GM21423 (cell line): ENCODE results near the gene RCAN1.

Experiments
- ATAC-seq: cut with Tn5 transposase; IDR thresholded peaks from one replicate; pipeline ENCODE4 v1.9.1; 2021; ENCODE audit warnings: mild to moderate bottlenecking, moderate library complexity; ENCODE audit not compliant: unreplicated experiment

The RCAN1 gene

DNA sequence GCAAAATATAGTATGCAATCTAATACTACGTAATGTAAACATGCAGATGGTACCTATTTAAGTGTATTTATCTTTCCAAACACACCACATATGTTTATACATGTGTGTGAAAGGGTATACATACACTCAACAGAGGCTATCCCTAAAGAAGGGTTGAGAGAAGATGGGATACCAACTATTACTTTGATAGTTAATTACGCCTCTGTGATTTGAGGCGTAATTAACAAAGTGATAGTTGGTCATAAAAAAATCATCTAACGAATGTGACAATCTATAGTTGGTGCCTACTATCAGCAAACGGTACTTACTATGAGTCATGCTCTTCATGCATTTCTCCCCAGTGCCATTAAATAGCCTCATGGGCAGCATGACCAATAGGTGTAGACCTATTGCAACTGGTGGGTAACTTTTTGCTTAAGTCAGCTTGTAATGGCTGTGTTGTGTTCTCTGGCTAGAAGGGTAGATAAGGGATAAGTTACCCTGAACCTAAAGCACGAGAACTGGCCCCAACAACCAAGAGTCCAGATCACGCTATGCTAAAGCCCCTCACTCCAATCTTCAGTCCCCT lies 15.3 kb downstream of the RCAN1 start:
- ATAC-seq = no peak

DNA sequence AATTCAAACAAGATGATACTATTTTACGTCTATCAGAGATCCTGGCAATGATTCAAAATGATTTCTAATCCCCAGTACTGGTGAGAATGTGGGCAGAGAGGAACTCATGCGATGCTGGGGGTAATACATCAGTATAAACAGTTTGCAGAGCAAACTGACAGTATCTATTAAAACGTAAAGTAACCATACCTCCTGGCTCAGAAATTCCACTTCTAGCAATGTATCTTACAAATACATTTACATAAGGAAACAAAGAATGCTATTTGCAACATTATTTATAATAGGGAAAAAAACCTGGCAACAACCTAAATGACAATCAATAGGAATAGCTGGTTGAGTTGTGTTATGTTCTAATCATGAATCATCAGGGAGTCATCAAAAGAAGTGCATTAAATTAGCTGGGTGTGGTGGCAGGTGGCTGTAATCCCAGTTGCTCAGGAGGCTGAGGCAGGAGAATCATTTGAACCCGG lies 15.9 kb downstream of the RCAN1 start:
- no peak for ATAC-seq

DNA sequence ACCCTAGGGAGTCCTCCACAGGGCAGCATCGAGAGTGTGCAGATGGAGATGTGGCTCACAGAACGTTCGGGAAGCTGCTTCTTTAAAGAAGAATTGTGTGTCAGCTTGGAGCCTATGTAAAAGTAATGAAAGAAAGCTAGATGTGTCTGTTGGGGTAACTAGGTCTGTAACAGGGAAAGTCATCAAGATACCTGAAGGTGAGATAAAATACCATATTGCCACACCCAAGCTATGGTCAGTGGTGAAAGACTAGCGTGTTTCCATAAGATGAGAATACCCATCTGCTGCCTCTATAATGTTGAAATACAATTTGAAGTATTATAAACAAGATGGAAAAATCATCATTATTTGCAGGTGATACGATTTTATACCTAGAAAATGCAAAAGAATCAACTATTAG lies 17.5 kb downstream of the RCAN1 start:
- ATAC-seq = no peak

DNA sequence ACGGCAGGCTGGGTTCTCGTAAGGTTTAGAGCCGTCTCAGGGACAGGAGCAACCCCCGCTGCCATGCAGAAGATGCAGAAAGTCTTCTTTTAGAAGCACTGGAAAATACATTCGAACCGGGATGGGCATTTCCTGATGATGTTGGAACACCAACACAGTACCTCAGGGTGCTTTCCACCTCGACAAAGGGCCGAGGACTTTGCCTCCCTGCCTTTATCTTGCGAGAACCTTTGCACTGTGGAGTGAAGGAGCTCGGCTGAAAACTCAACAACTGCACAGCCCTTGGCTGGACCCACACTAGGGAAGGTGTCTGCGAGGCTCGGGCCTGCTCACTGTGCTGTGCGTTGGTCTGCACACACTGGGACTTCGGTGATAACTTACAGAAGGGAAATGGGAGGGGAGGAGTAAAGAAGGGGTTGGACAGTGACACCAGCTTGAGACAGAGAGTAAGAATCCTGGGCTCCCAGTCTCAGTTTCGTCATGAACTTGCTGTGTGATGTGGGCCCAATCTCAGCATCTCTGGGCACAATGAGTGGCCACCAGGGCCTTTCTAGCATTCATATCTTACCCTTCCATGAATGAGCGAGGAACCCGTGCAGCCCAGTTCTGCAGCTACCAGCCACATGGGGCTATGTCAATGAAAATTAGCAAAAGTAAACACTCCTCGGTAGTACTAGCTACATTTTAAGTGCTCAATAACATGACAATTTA lies 18.2 kb downstream of the RCAN1 start:
- ATAC-seq = no peak

DNA sequence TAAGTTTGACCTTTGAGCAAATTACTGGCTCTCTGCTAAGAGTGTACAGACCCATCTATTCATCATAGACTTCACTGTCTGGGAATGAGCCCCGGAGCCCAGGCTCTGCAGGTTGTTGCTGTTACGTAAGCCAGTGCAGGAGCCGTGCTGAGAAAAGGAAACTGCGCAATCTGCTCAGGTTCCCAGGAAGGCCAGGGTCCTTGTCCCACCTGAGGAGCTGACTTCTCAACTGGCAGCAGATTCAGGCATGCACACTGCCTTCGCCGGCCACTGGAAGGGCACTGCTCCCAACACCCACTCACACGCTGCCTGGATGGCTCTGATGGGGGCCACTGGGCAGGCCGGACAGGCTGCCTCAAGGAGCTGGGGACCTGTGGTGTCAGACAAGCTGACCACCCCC lies 19.5 kb downstream of the RCAN1 start:
- ATAC-seq = no peak

DNA sequence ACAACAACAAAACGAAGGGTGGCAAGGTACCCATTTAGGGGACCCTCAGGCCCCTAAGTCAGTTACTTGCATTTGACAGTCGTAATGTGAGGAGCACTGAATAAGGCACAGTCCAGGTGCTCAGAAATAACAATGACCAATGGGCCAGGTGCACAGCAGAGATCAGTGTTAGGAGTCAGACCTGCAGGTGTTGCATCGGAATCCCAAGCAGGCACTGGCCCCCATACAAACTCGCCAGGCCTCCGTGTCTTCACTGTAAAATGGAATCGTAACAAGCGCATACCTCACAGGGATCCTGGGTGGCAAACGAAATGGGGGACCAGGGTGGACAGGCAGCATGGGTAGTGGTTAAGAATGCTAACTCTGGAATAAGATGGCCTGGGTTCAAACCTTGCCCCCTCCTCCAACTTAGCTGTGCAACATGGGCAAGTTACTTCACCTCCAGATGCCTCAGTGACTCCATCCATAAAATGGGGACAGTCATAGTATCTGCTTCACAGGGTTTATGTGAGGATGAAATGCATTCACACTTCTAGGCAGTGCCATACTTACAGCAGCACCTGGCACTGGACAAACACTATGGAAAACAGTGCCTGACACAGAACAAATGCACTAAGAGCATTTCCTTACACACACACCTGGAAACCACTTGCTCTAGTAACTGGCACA lies 20.2 kb downstream of the RCAN1 start:
- ATAC-seq = no peak

DNA sequence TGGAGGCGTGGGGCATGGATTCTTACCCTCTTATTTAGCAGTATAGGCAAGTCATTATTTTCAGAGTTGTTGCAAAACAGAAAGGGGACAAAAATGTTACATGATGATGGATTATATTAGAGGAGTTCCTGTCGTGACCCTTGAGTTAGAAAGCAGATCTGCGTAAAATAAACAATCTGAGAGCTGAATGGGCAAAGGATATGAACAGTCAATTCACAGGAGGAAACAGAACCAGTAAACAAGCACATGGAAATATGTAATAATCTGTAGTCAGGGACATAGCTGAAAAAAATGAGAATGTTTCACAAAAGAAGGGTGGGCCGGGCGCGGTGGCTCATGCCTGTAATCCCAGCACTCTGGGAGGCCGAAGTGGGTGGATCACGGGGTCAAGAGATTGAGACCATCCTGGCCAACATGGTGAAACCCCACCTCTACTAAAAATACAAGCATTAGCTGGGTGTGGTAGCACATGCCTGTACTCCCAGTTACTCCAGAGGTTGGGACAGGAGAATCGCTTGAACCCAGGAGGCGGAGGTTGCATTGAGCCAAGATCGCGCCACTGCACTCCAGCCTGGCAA lies 20.9 kb downstream of the RCAN1 start:
- no peak for ATAC-seq

DNA sequence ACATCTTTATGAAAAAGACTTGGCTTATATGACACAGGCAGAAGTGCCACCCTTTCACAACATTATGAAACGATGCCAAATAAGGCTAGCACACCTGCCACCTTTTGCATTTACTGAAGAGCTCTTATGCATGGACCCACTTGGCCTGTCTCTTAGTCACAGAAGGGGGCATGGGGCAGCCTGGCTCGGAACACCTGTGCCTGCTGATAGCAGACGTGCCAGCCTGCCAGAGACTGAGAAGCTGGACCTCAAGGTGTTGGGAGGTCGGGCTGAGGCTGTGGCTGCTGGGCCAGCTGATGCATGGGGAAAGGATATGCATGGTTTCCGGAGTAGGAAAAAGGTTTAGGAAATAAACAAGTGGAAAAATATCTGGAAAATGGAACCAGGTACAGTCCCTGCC lies 21.5 kb downstream of the RCAN1 start:
- ATAC-seq = no peak

DNA sequence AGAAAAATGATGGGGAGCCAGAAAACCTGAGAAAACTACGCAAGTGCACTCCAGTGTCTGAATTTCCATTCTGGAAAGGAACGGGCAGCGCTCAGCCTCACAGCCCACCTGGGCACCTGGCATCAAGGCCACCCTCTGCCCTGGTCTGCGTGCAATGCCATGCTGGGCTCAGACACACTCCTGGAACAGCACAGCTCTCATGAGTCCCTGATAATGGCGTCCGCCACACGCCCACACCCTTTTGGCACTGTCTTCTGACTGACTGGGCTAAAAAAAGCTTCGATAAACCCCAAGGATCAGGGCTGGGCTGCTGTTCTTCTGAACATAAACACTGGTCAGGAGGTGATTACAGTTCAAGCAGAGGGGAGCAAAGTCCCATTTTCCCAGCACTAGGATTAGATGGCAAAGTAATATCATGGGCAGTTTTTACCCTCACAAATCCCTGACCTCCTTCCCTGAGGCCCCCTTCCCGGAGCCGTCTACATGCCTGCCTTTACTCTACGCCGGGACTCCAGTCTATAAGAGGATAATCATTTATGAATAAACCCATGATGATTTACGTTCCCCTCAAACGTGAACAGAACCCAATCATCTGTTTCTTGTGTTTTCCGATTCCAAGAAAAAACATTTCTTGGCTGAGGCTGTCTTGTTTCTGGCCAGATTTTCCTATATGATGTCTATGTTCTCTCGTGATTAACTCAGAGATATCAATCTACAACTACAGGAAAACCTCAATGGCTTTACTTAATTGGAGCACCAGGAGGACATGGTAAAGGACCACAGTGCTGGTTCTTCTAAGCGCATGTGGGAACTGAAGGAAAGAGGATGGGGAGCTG lies 22.6 kb downstream of the RCAN1 start:
- ATAC-seq = no peak

DNA sequence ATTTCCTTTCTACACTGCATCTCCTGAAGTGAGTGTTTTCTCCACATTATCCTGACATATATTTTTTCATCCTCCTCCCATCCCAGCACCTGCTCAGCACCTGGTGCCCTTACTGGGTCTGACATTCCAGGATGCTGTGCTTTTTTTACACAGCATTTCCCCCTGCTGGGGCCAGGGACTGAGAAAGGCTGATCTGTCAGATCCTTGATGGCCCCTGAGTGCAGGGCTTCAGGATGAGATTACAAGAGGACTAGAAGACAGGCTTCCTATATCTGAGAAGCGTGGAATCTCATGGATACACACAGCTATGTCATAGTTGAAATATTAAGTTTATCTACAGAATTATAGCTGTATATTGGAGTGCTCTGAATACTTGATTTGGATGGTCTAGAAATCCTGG lies 24.4 kb downstream of the RCAN1 start:
- ATAC-seq = no peak

DNA sequence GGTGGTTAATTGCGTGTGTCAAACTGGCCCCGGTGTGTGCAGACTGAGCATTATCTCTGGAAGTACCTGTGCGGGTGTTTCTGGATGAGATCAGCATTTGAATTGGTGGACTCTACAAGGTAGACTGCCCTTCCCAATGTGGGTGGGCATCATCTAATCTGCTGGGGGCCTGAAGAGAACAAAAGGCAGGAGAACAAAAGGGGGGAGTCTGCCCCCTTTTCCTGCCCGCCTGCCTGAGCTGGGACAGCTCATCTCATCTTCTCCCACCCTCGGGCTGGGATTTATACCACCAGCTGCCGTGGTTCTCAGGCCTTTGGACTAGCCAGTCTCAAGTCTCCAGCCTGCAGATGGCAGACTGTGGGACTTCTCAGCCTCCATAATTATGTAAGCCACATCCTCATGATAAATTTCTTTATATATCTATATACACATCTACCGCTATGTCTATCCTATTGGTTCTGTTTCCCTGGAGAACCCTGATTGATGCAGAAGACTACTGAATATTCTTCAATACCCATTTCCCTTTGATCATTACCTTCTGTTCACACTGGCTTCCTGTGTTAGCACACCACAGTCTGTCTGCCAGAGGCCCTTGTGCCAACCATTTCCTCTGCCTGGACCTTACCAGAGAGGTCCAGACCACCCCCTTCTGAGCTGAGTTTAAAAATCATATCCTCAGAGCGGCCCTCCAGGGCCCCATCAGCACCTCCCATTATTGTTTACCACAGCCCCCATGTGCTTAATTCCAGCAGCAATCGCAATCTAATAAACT lies 25.2 kb downstream of the RCAN1 start:
- no peak for ATAC-seq

DNA sequence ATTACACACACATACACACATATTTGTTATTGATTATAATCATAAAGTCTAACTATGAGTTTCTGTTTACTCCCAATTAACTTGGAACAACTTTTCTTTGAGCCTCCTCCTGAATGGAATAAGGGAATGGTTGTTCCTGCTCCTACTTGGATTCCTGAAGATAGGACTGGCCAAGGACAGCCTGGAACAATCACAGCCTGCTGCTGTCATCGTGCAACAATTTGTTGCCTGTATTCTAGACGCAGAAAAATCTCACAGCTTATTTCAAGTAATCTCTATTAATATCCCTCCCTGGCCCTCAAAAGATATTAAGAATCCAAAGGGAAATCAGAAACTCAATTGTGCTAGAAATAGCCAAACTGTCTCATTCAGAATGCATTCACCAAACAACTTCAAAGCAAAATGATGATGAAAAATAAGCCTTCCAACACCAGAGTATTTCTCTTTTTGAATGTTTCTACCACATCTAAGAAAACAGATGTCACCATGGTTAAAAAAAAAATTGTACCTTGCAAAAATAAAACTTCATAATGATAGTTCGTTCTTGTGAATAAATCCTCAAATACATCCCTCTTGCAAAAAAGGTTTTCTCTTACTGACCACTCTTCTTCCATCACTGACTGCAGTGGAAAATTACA lies 30.9 kb downstream of the RCAN1 start:
- ATAC-seq = no peak

DNA sequence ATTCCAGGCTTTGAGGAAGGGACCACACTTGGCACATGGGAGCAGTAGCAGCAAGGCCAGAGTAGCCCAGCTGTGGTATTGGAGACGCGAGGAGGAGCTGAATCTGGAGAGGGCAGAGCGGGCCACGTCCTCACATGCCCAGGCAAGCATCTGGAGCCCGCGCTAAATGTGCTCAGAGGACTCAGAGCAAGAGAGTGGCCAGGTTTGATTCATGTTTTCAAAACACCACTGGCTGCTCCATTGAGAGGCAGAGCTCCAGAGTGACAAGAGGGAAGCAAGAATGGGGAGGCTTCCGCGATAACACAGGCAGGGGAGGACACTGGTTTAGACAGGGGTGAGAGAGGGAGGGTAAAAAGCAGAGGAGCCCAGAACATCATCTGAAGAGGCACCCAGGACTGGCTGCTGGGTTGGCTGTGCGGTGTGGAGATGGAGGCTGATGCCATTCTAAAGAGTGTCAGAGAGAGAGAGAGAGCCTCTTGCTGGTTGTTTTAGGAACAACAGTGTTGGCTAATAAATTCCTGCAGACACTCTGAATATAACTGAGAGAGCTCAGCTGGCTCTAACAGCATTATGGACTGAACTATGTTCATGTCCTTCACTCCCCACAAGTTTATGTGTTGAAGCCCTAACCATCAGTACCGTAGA lies 32.3 kb downstream of the RCAN1 start:
- no peak for ATAC-seq

DNA sequence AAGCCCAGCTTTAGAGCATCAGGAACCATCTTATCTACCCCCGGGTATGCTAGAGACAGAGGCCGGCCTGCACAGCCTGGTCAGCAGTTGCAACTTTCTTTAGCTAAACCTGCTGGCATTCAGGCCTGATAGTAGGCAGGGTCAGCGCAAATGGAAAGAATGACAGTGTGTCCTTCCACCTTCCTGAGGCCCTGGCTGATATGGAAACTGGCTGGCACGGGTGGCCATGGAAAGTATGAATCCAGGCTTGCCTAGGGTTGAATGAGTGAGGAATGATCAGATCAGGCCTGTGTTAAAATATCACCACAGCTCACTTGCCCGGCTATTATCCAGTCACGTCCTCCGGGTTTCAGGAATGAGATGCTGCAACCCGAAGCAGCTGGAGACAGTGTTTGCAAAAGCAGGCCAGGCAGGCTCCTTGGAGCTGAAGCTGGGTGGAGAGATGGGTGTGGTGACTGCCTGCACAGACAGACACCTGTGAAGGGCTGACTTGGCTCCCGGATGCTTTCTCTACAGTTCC lies 34.7 kb downstream of the RCAN1 start:
- no peak for ATAC-seq

DNA sequence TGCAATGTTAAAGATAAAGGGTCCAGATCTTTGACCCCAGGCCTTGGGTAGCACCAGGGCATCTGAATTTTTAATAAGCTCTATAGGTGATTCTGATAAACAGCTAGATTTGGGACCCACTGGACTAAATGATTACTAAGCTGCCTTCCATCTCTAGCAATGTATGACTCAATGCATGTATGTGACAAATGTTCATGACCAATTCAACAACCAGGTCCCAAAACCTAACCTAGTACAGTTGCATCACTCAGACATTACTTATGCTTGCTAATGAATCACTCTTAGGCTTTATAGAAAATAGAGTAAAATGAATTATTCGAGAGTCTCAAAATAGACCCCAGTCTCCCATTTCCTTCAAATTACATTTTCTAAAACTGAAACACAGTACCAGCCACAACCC lies 35.5 kb downstream of the RCAN1 start:
- ATAC-seq = no peak

DNA sequence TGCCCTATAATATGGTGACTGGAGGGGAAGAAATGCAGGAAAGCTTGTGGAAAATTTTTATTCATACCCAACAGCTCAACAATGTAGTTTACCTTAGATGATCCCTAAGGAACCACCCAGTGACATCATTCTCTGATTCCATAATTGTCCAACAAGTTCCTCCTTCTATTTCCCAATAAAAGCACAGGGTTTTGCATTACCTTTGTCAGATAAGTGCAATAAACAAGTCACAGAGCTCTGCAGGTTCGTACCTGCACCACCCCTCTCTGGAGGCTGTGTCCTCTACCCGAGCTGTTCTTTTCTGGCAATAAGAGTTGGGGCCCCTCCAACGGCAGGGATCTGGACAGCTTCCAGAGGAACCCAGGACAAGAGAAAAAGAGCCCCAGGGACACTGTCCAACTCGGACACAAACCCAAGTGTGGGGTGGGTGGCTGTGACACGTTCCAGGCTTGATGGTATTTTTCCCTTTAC lies 38.8 kb downstream of the RCAN1 start:
- ATAC-seq = no peak

DNA sequence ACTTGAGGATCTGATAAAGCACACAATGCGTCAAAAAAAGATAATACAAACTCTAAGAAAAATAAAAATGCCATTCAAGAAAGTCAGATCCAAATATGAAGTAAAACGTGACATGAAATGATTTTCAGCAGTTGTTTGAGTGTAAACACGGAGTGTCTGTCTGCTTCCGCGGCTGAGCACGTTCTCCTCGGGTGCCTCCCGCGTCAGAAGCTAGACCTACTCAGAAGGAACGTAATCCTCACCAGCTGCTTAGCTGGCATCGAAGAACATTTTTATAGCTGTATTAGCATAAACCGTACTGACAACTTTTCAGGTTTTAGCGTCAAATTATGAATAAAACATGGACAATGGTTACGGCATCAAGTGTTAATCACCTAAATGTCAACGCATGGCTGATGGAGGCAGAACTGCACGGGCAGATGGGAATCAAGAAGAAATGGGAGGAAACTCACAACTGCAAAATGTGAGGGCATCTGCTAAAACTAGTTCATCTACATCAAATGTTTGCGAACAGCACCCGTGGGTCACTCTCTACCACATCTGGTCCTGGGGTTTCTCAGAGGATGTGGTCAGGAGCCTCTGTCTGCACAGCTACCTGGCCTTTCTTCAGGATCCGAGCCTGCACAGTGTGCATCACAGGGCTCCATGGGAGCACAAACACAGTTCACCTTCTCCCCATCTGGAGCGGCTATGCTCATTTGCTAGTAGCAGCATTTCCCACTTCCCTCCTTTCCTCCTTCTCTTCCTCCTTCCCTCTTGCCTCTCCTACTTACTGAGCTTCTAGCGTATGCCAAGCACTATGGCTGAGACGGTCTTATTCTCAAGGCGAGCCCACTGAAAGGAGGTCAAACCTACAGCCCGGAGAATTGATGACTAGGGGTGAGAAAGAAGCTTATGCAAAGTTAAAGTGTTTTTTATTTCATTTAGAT lies 40.0 kb downstream of the RCAN1 start:
- ATAC-seq = no peak

DNA sequence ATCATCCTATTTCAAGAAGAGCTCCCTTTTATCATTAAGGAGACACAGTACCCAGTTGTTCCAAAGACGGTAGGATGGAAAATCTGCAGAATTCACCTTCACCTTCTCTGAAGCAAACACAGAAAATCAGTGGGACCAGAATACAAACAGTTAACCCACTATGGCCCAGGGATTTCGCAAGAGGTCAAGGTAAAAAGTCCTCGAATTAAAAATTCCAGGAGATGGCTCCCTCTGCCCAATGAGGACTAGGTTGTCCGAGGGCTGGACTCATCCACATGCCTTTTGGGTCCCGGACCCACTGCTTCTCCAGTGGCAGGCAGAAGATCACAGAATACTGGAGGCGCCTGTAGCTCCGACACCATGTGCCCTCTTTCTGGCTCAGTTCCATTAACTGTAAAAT lies 42.9 kb downstream of the RCAN1 start:
- ATAC-seq = no peak
